ENCODE results near the gene KCNJ12.
"Not testable (repeated sequence)": the region's sequence is repeated elsewhere in the genome, so short reads cannot be mapped to it uniquely, and the experiment has no call there.

Gene KCNJ12

GRCh38 chr17:21419299-21420239, 43.4 kb downstream of the KCNJ12 start:
- no peak for TF ChIP-seq CTCF (conservative IDR thresholded peaks at IDR 0.05)

GRCh38 chr17:21420503-21421090, 44.4 kb downstream of the KCNJ12 start:
- not testable (repeated sequence) for H3K27ac ChIP-seq

More at GRCh38 chr17:21419299-21420239, 43.4 kb downstream of the KCNJ12 start:
- no peak overlapping the region for H3K27ac ChIP-seq

- not testable (repeated sequence) for H3K27ac ChIP-seq
These were observed 45.5 kb downstream of the KCNJ12 start for GRCh38 chr17:21421421-21422310.

- not testable (repeated sequence) for H3K27ac ChIP-seq
These were observed 46.4 kb downstream of the KCNJ12 start for GRCh38 chr17:21422311-21423189.

GRCh38 chr17:21423190-21423493, 47.0 kb downstream of the KCNJ12 start:
- not testable (repeated sequence) for H3K27ac ChIP-seq

GRCh38 chr17:21424697-21425096, 48.5 kb downstream of the KCNJ12 start:
- not testable (repeated sequence) for H3K27ac ChIP-seq

GRCh38 chr17:21425321-21425720, 49.2 kb downstream of the KCNJ12 start:
- no peak overlapping the region for H3K27ac ChIP-seq
- no peak for TF ChIP-seq CTCF (conservative IDR thresholded peaks at IDR 0.05)

GRCh38 chr17:21425736-21426135, 49.6 kb downstream of the KCNJ12 start:
- no peak for TF ChIP-seq CTCF (conservative IDR thresholded peaks at IDR 0.05)
- H3K27ac ChIP-seq: no peak overlapping the region

- not testable (repeated sequence) for H3K27ac ChIP-seq
These were observed 50.1 kb downstream of the KCNJ12 start for GRCh38 chr17:21426246-21426645.

GRCh38 chr17:21426876-21427275, 50.7 kb downstream of the KCNJ12 start:
- not testable (repeated sequence) for H3K27ac ChIP-seq

- not testable (repeated sequence) for H3K27ac ChIP-seq
These were observed 51.6 kb downstream of the KCNJ12 start for GRCh38 chr17:21427727-21428126.

- not testable (repeated sequence) for H3K27ac ChIP-seq
These were observed 52.7 kb downstream of the KCNJ12 start for GRCh38 chr17:21428752-21429424.

GRCh38 chr17:21429921-21430628, 53.9 kb downstream of the KCNJ12 start:
- H3K27ac ChIP-seq: peak overlapping the region; percentile 13; the same call in 1 of the 2 replicates

GRCh38 chr17:21433971-21434370, 57.8 kb downstream of the KCNJ12 start:
- not testable (repeated sequence) for H3K27ac ChIP-seq

- not testable (repeated sequence) for H3K27ac ChIP-seq
These were observed 58.8 kb downstream of the KCNJ12 start for GRCh38 chr17:21434976-21435375.

All from VCaP (cell line).